Sigmoid colon (tissue), 7 donors: Measurements from ENCODE around the gene ARHGEF1. TPM values are rescaled to one million over a fixed set of nuclear protein-coding genes. Genes with fewer than 3 reads are reported as not detected.

Source experiments
- DNase-seq: peaks from one replicate; pipeline ENCODE4 v3.0.0-alpha.2; 2019
- H3K27ac ChIP-seq, 4 donors: fragments of 200-600 bp; sonication (generic); one replicate each; pipeline ENCODE4 v1.5.1; 2016 to 2019; ENCODE audit warnings: mild to moderate bottlenecking in 1 of 4
- H3K27me3 ChIP-seq, 3 donors: fragments of 200-600 bp; sonication (generic); one replicate each; pipeline ENCODE4 v1.5.1; 2019; ENCODE audit warnings: mild to moderate bottlenecking in 1 of 3
- H3K36me3 ChIP-seq, 4 donors: fragments of 200-600 bp; sonication (generic); one replicate each; pipeline ENCODE4 v1.5.1; 2016 to 2019
- H3K4me1 ChIP-seq, 4 donors: fragments of 200-600 bp; sonication (generic); one replicate each; pipeline ENCODE4 v1.5.1; 2017 to 2019
- H3K4me3 ChIP-seq, 4 donors: fragments of 200-600 bp; sonication (generic); one replicate each; pipeline ENCODE4 v1.5.1; 2017 to 2019; ENCODE audit warnings: mild to moderate bottlenecking in 2 of 4, moderate library complexity in 1 of 4
- H3K9me3 ChIP-seq, 4 donors: fragments of 200-600 bp in 3 of 4; sonication (generic) in 3 of 4; one replicate each; pipeline versions ENCODE4 v1.5.1 to v1.6.1; 2013 to 2019
- CTCF ChIP-seq, 4 experiments: fragments of 450-650 bp in 3 of 4; fragments of 200-600 bp in 1 of 4; IDR thresholded peaks; one replicate each; pipeline ENCODE4 v1.5.1; 2016 to 2019; ENCODE audit warnings: antibody characterized with exemption in 4 of 4, mild to moderate bottlenecking in 3 of 4, moderate library complexity in 2 of 4
- EP300 ChIP-seq, 4 donors: sonication (generic); formaldehyde crosslinking; IDR thresholded peaks; one replicate each; pipeline ENCODE4 v1.6.1; 2017; ENCODE audit warnings: antibody characterized with exemption in 4 of 4
- POLR2A ChIP-seq, 2 donors: fragments of 450-650 bp; IDR thresholded peaks; one replicate each; pipeline ENCODE4 v1.6.1; 2016; ENCODE audit warnings: antibody characterized with exemption in 2 of 2, mild to moderate bottlenecking in 2 of 2, moderate library complexity in 2 of 2
- POLR2AphosphoS5 ChIP-seq, 4 donors: sonication (generic); formaldehyde crosslinking; IDR thresholded peaks; one replicate each; pipeline ENCODE4 v1.6.1; 2017; ENCODE audit warnings: antibody characterized with exemption in 4 of 4
- WGBS, 2 donors: extraction: QIAGEN DNeasy Blood & Tissue Kit; methylation state at CpG; one replicate each; pipeline ENCODE4 v1.1.7; 2013; 5-methylcytosine and 5-hydroxymethylcytosine counted together
- intact Hi-C: fragments of 100-400 bp; cut with DNase I; formaldehyde crosslinking; loops from one replicate; pipeline ENCODE4 v1.15.1; 2023
- polyA plus RNA-seq, 3 donors: library from polyadenylated mRNA; stranded (reverse); fragments of 200-250 nt; gene quantifications; one replicate each; pipeline ENCODE4 v1.2.3, GENCODE V29; 2013
- total RNA-seq, 4 donors: library from RNA; depleted of rRNA; stranded (reverse); fragments of >200 nt; gene quantifications; one replicate each; pipeline ENCODE4 v1.1.0, GENCODE V29; 2016
- donor health status: healthy with polysubstance abuse.
- donor health status: Bipolar disorder and iron deficiency.
- donor health status: healthy.

ARHGEF1 gene
- total and polyA plus RNA-seq, 7 donors, result 30.5 to 151 (median 36.7) TPM

GRCh38 chr19:41901707-41902360 lies 18.9 kb downstream of the ARHGEF1 start:
- H3K36me3 ChIP-seq, result peaks cover 30 to 99% (median 64%) of the 10 kb centered on the region in 4 donors
- DNase-seq, result no peak
- 93 to 94% methylated on average over 21 of the region's 21 CpGs for WGBS, 2 donors

GRCh38 chr19:41902594-41902993 lies 19.6 kb downstream of the ARHGEF1 start:
- no peak overlapping the region for H3K4me3 ChIP-seq
- H3K4me1 ChIP-seq, result no peaks in the 10 kb centered on the region
- peaks cover 30 to 99% (median 60%) of the 10 kb centered on the region in 4 donors for H3K36me3 ChIP-seq
- H3K27ac ChIP-seq, result no peak overlapping the region
- 94 to 95% methylated on average over 17 of the region's 17 CpGs for WGBS, 2 donors
- H3K9me3 ChIP-seq, result no peaks in the 10 kb centered on the region
- DNase-seq, result no peak
- intact Hi-C loops, result no loop called here
- TF ChIP-seq POLR2AphosphoS5 (IDR thresholded peaks at IDR 0.05) (no peak), EP300 (IDR thresholded peaks at IDR 0.05) (no peak), POLR2A (IDR thresholded peaks at IDR 0.05) (no peak), CTCF (IDR thresholded peaks at IDR 0.05) (no peak)
- no peaks in the 10 kb centered on the region for H3K27me3 ChIP-seq

More at GRCh38 chr19:41901707-41902360, 18.9 kb downstream of the ARHGEF1 start:
- TF ChIP-seq CTCF (IDR thresholded peaks at IDR 0.05) (no peak), EP300 (IDR thresholded peaks at IDR 0.05) (no peak), POLR2AphosphoS5 (IDR thresholded peaks at IDR 0.05) (no peak), POLR2A (IDR thresholded peaks at IDR 0.05) (no peak)
- intact Hi-C loops, result no loop called here
- Histone ChIP-seq H3K27ac (no peak overlapping the region), H3K4me3 (no peak overlapping the region), H3K4me1 (no peaks in the 10 kb centered on the region), H3K9me3 (no peaks in the 10 kb centered on the region), H3K27me3 (no peaks in the 10 kb centered on the region)

- H3K4me1 ChIP-seq, result no peaks in the 10 kb centered on the region
- TF ChIP-seq EP300 (IDR thresholded peaks at IDR 0.05) (no peak), POLR2A (IDR thresholded peaks at IDR 0.05) (no peak), POLR2AphosphoS5 (IDR thresholded peaks at IDR 0.05) (no peak), CTCF (IDR thresholded peaks at IDR 0.05) (no peak)
- H3K27me3 ChIP-seq, result no peaks in the 10 kb centered on the region
- 84 to 95% methylated on average over 19 of the region's 19 CpGs for WGBS, 2 donors
- H3K9me3 ChIP-seq, result no peaks in the 10 kb centered on the region
- peaks cover 30 to 91% (median 55%) of the 10 kb centered on the region in 4 donors for H3K36me3 ChIP-seq
- intact Hi-C loops, result no loop called here
- no peak for DNase-seq
- H3K27ac ChIP-seq, result no peak overlapping the region
- no peak overlapping the region for H3K4me3 ChIP-seq
Measured at GRCh38 chr19:41903193-41903953, 20.4 kb downstream of the ARHGEF1 start.

- TF ChIP-seq POLR2A (IDR thresholded peaks at IDR 0.05) (peak in 1 of 2 donors; percentile 41), POLR2AphosphoS5 (IDR thresholded peaks at IDR 0.05) (no peak), EP300 (IDR thresholded peaks at IDR 0.05) (no peak), CTCF (IDR thresholded peaks at IDR 0.05) (no peak)
- peaks cover 30 to 82% (median 49%) of the 10 kb centered on the region in 4 donors for H3K36me3 ChIP-seq
- H3K27ac ChIP-seq, result no peak overlapping the region
- no peak for DNase-seq
- H3K9me3 ChIP-seq, result no peaks in the 10 kb centered on the region
- no peaks in the 10 kb centered on the region for H3K4me1 ChIP-seq
- intact Hi-C loops, result no loop called here
- WGBS, 2 donors, result 23 to 69% methylated on average over 30 of the region's 30 CpGs
- no peak overlapping the region for H3K4me3 ChIP-seq
- no peaks in the 10 kb centered on the region for H3K27me3 ChIP-seq
Measured at GRCh38 chr19:41904118-41904870, 21.3 kb downstream of the ARHGEF1 start.
